Suprapubic skin (tissue), 4 donors: ENCODE data around the gene SLC44A1. TPM values are rescaled to one million over a fixed set of nuclear protein-coding genes. Genes with fewer than 3 reads are reported as not detected.

ENCODE experiments used
- DNase-seq, 2 donors: peaks; one replicate each; pipeline ENCODE4 v3.0.0-alpha.2; 2019; ENCODE audit warnings: low spot score in 2 of 2
- H3K27ac ChIP-seq: fragments of 200-600 bp; sonication (generic); one replicate; pipeline ENCODE4 v1.5.1; 2019
- H3K27me3 ChIP-seq: fragments of 200-600 bp; sonication (generic); one replicate; pipeline ENCODE4 v1.5.1; 2019
- H3K36me3 ChIP-seq: fragments of 200-600 bp; sonication (generic); one replicate; pipeline ENCODE4 v1.5.1; 2019
- H3K4me1 ChIP-seq: fragments of 200-600 bp; sonication (generic); one replicate; pipeline ENCODE4 v1.5.1; 2019
- H3K4me3 ChIP-seq: fragments of 200-600 bp; sonication (generic); one replicate; pipeline ENCODE4 v1.5.1; 2019; ENCODE audit warnings: mild to moderate bottlenecking
- H3K9me3 ChIP-seq: fragments of 200-600 bp; sonication (generic); one replicate; pipeline ENCODE4 v1.5.1; 2019
- EP300 ChIP-seq: sonication (generic); formaldehyde crosslinking; IDR thresholded peaks from one replicate; pipeline ENCODE4 v1.6.1; 2017; ENCODE audit warnings: antibody characterized with exemption
- POLR2A ChIP-seq, 2 donors: fragments of 450-650 bp; IDR thresholded peaks; one replicate each; pipeline ENCODE4 v1.6.1; 2017; ENCODE audit warnings: antibody characterized with exemption in 2 of 2, mild to moderate bottlenecking in 2 of 2, moderate library complexity in 2 of 2
- POLR2AphosphoS5 ChIP-seq, 3 donors: sonication (generic); formaldehyde crosslinking; IDR thresholded peaks; one replicate each; pipeline ENCODE4 v1.6.1; 2017; ENCODE audit warnings: antibody characterized with exemption in 3 of 3
- WGBS: methylation state at CpG from one replicate; pipeline ENCODE4 v1.1.5; 2018; 5-methylcytosine and 5-hydroxymethylcytosine counted together
- total RNA-seq, 4 donors: library from RNA; depleted of rRNA; stranded (reverse); fragments of >200 nt; gene quantifications; one replicate each; pipeline ENCODE4 v1.1.0, GENCODE V29; 2016
- TF ChIP-seq, protein P1 (sequence below), 2 donors: fragments of 200-600 bp in 1 of 2; fragments of 450-650 bp in 1 of 2; sonication (generic) in 1 of 2; IDR thresholded peaks; one replicate each; pipeline ENCODE4 v1.5.1; 2016 to 2019; ENCODE audit warnings: antibody characterized with exemption in 2 of 2, mild to moderate bottlenecking in 1 of 2, moderate library complexity in 1 of 2

SLC44A1 gene
- total RNA-seq, 4 donors from 2014 or later = 36.2 to 79.0 (median 57.2) TPM

DNA sequence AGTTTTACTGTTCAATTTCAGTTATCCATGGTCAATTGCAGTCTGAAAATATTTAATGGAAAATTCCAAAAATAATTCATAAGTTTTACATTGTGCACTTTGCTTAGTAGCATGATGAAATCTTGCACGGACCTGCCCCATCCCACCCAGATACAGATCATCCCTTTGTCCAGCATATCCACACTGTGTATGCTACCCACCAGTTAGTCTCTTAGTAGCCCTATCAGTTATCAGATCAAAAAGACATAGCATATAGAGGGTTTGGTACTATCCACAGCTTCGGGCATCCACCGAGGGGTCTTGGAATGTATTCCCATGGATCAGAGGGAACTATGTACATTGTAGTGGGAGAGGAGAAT lies 97.7 kb downstream of the SLC44A1 start:
- no peak overlapping the region for H3K4me3 ChIP-seq
- H3K27ac ChIP-seq = no peak overlapping the region
- H3K9me3 ChIP-seq = no peaks in the 10 kb centered on the region
- no peak for DNase-seq
- H3K27me3 ChIP-seq = no peaks in the 10 kb centered on the region
- 70% methylated on average over 3 of the region's 3 CpGs for WGBS
- H3K36me3 ChIP-seq = peaks cover 15% of the 10 kb centered on the region
- H3K4me1 ChIP-seq = peaks cover 18% of the 10 kb centered on the region
- TF ChIP-seq, protein P1, sequence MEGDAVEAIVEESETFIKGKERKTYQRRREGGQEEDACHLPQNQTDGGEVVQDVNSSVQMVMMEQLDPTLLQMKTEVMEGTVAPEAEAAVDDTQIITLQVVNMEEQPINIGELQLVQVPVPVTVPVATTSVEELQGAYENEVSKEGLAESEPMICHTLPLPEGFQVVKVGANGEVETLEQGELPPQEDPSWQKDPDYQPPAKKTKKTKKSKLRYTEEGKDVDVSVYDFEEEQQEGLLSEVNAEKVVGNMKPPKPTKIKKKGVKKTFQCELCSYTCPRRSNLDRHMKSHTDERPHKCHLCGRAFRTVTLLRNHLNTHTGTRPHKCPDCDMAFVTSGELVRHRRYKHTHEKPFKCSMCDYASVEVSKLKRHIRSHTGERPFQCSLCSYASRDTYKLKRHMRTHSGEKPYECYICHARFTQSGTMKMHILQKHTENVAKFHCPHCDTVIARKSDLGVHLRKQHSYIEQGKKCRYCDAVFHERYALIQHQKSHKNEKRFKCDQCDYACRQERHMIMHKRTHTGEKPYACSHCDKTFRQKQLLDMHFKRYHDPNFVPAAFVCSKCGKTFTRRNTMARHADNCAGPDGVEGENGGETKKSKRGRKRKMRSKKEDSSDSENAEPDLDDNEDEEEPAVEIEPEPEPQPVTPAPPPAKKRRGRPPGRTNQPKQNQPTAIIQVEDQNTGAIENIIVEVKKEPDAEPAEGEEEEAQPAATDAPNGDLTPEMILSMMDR (IDR thresholded peaks at IDR 0.05) = no peak
- TF ChIP-seq POLR2A (IDR thresholded peaks at IDR 0.05) (no peak), POLR2AphosphoS5 (IDR thresholded peaks at IDR 0.05) (no peak), EP300 (no peak)

DNA sequence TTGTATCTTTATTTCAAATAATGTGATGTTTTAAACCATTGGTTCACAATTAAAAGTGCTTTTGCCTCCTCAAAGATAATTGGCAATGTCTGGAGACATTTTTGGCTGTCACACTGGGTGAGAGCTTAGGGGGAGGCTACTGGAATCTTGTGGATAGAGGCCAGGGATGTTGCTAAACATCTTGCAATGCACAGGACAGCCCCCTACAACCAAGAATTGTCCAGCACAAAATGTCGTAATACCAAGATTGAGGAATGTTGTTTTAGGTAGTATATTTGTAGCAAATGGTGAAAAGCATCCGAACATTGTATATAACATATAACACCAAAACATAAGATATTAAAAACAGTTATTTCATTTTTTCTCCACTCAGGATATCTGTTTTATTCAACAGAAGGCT lies 99.8 kb downstream of the SLC44A1 start:
- no peak for DNase-seq
- Histone ChIP-seq H3K9me3 (no peaks in the 10 kb centered on the region), H3K27me3 (no peaks in the 10 kb centered on the region), H3K4me3 (no peak overlapping the region), H3K27ac (no peak overlapping the region), H3K4me1 (peaks cover 18% of the 10 kb centered on the region), H3K36me3 (no peaks in the 10 kb centered on the region)
- TF ChIP-seq POLR2AphosphoS5 (IDR thresholded peaks at IDR 0.05) (no peak), POLR2A (IDR thresholded peaks at IDR 0.05) (no peak), EP300 (no peak)
- TF ChIP-seq, protein P1 (IDR thresholded peaks at IDR 0.05) = no peak
- WGBS = 92% methylated on average over 2 of the region's 2 CpGs

DNA sequence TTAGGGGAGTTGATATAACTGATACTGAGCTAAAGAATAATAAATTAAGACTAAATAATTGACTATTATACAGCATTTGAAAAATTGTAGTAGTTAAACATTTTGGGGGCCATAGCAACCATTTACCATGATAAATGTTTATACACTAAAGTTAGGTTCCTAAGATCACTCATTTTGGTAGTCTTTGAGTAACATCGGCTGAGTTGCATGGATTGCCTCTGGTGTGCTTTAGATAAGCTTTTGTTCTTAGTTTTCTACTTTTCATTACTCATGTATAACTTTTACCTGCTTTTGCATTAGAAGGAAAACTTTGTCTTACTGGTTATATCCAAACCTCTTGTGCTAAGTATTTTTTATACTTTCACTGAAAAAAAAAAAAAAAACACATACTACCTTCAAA lies 101.2 kb downstream of the SLC44A1 start:
- no peak for DNase-seq
- WGBS = 90% methylated on average over 1 of the region's 1 CpG
- Histone ChIP-seq H3K4me3 (no peak overlapping the region), H3K27ac (no peak overlapping the region), H3K4me1 (peaks cover 18% of the 10 kb centered on the region), H3K27me3 (no peaks in the 10 kb centered on the region), H3K36me3 (peaks cover 10% of the 10 kb centered on the region), H3K9me3 (no peaks in the 10 kb centered on the region)
- TF ChIP-seq EP300 (no peak), POLR2A (IDR thresholded peaks at IDR 0.05) (no peak)
- TF ChIP-seq, protein P1 (IDR thresholded peaks at IDR 0.05) = no peak

DNA sequence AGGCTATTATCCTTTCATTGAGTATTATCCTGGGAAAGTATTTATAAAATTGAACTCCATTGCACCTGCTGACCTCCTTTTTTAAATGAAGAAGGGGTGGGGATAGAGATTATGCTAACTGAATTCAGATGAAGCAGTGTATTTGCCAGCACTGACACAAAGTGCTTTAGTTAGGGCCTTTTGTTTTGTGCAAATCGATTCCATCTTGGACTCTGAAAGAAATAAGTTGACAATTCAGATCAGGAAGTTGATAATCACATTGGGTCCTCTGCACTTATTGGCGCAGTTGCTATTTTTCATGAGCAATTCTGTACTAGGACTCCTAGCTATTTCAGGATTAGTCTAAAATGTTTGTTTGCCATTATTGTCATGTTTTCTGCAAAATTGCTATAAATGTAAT lies 101.8 kb downstream of the SLC44A1 start:
- 60% methylated on average over 2 of the region's 2 CpGs for WGBS
- no peak overlapping the region for H3K4me3 ChIP-seq
- peaks cover 11% of the 10 kb centered on the region for H3K36me3 ChIP-seq
- DNase-seq = no peak
- no peak overlapping the region for H3K27ac ChIP-seq
- no peaks in the 10 kb centered on the region for H3K9me3 ChIP-seq
- H3K4me1 ChIP-seq = peaks cover 18% of the 10 kb centered on the region
- H3K27me3 ChIP-seq = no peaks in the 10 kb centered on the region
- TF ChIP-seq, protein P1 (IDR thresholded peaks at IDR 0.05) = no peak
- TF ChIP-seq POLR2A (IDR thresholded peaks at IDR 0.05) (no peak), EP300 (no peak), POLR2AphosphoS5 (IDR thresholded peaks at IDR 0.05) (no peak)

DNA sequence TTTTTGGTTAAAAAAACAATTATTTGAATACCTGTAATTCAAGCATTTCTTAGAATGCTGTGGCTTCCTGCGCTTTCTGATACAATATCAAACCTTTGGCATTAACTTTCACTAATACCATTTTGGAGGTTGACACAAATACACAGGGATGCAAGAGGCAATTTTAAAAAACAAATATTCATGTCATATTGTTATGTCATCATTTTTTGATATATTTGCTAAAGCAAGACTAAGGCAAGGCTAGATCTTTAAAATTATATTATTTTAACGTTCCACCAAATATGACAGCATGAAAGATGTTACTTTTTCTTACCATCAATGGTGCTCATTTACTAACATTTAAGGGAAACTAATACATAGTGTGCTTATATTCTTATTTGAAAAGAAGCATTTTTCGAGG lies 110.0 kb downstream of the SLC44A1 start:
- TF ChIP-seq POLR2AphosphoS5 (IDR thresholded peaks at IDR 0.05) = no peak
- no peak for TF ChIP-seq EP300
- no peak for TF ChIP-seq POLR2A (IDR thresholded peaks at IDR 0.05)
- TF ChIP-seq, protein P1 (IDR thresholded peaks at IDR 0.05) = no peak
- H3K4me1 ChIP-seq = no peaks in the 10 kb centered on the region
- peaks cover 10% of the 10 kb centered on the region for H3K36me3 ChIP-seq
- H3K9me3 ChIP-seq = no peaks in the 10 kb centered on the region
- H3K27ac ChIP-seq = no peak overlapping the region
- H3K27me3 ChIP-seq = no peaks in the 10 kb centered on the region
- H3K4me3 ChIP-seq = no peak overlapping the region
- DNase-seq = no peak
- WGBS = 93% methylated on average over 3 of the region's 3 CpGs
